ENCODE data around the gene SCAF4.

DNA sequence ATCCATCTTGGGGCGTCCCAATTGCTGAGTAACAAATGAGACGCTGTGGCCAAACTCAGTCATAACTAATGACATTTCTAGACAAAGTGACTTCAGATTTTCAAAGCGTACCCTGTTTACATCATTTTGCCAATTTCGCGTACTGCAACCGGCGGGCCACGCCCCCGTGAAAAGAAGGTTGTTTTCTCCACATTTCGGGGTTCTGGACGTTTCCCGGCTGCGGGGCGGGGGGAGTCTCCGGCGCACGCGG lies 72.7 kb downstream of the SCAF4 start:
- TF ChIP-seq, protein P1, sequence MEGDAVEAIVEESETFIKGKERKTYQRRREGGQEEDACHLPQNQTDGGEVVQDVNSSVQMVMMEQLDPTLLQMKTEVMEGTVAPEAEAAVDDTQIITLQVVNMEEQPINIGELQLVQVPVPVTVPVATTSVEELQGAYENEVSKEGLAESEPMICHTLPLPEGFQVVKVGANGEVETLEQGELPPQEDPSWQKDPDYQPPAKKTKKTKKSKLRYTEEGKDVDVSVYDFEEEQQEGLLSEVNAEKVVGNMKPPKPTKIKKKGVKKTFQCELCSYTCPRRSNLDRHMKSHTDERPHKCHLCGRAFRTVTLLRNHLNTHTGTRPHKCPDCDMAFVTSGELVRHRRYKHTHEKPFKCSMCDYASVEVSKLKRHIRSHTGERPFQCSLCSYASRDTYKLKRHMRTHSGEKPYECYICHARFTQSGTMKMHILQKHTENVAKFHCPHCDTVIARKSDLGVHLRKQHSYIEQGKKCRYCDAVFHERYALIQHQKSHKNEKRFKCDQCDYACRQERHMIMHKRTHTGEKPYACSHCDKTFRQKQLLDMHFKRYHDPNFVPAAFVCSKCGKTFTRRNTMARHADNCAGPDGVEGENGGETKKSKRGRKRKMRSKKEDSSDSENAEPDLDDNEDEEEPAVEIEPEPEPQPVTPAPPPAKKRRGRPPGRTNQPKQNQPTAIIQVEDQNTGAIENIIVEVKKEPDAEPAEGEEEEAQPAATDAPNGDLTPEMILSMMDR (IDR thresholded peaks at IDR 0.05; ENCODE audit: low read depth, low read length): no peak
- TF ChIP-seq EZH2phosphoT487 (IDR thresholded peaks at IDR 0.05; ENCODE audit: low read depth): no peak

Measured in OCI-LY3 (cell line).